Measurements from ENCODE around the gene AMZ1. TPM values are rescaled to one million over a fixed set of nuclear protein-coding genes. Genes with fewer than 3 reads are reported as not detected.

Gene AMZ1
- total RNA-seq, 1 experiment from 2014 or later: 0.74 TPM

DNA sequence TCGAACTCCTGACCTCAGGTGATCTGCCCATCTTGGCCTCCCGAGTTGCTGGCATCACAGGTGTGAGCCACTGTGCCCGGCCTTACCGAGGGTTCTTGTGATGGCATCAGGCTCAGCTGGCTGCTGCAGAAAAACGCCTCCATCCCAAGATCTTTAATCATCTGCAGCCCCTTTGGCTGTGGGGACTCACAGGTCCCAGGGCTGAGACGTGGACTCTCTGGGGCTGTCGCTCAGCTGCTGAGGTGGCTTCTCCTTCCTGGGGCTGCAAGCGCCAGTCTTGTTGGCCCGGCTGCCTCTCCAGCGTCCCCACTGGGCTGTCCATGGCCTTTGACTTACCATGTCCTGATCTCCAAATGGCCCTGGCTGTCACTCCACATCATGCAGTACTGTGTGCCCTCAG is 20.0 kb downstream of the AMZ1 start:
- TF ChIP-seq, protein P1, sequence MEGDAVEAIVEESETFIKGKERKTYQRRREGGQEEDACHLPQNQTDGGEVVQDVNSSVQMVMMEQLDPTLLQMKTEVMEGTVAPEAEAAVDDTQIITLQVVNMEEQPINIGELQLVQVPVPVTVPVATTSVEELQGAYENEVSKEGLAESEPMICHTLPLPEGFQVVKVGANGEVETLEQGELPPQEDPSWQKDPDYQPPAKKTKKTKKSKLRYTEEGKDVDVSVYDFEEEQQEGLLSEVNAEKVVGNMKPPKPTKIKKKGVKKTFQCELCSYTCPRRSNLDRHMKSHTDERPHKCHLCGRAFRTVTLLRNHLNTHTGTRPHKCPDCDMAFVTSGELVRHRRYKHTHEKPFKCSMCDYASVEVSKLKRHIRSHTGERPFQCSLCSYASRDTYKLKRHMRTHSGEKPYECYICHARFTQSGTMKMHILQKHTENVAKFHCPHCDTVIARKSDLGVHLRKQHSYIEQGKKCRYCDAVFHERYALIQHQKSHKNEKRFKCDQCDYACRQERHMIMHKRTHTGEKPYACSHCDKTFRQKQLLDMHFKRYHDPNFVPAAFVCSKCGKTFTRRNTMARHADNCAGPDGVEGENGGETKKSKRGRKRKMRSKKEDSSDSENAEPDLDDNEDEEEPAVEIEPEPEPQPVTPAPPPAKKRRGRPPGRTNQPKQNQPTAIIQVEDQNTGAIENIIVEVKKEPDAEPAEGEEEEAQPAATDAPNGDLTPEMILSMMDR (conservative IDR thresholded peaks at IDR 0.05): no peak
- Histone ChIP-seq H3K79me1 (ENCODE audit: insufficient read depth, low read depth, low read length, poor library complexity, severe bottlenecking) (no peaks in the 10 kb centered on the region), H3K23ac (ENCODE audit: insufficient read length, low read depth, low read length) (no peak overlapping the region), H3K9me3 (ENCODE audit: control insufficient read depth, low read depth, low read length) (no peaks in the 10 kb centered on the region), H2AFZ (ENCODE audit: low read length) (no peak overlapping the region), H3K9ac (ENCODE audit: extremely low read depth, insufficient read length, low read length) (no peak overlapping the region), H2AK5ac (ENCODE audit: insufficient read length, low read length) (no peak overlapping the region), H3T11ph (ENCODE audit: low read length) (no peak overlapping the region), H2BK5ac (ENCODE audit: insufficient read length, low read length) (no peak overlapping the region), H2BK20ac (ENCODE audit: low read depth, low read length, poor library complexity, severe bottlenecking) (no peak overlapping the region), H4K20me1 (ENCODE audit: control insufficient read depth, insufficient read depth, insufficient read length) (no peaks in the 10 kb centered on the region), H3K14ac (ENCODE audit: insufficient read depth, low read length) (no peak overlapping the region; the same call in 1 of the 2 replicates), H4K8ac (replicated peaks; ENCODE audit: insufficient read length, low read depth, low read length) (no peak overlapping the region), H3K18ac (ENCODE audit: insufficient read length, low read depth, low read length) (no peak overlapping the region), H4K5ac (ENCODE audit: insufficient read length, low read depth, low read length) (no peak overlapping the region), H3K27me3 (ENCODE audit: insufficient read depth, low read length) (no peaks in the 10 kb centered on the region), H3K23me2 (ENCODE audit: insufficient read length, low read depth, low read length, poor library complexity, severe bottlenecking) (no peaks in the 10 kb centered on the region), H3K56ac (ENCODE audit: insufficient read length, low read depth, low read length) (no peak overlapping the region), H3K79me2 (ENCODE audit: insufficient read depth, low read length) (no peaks in the 10 kb centered on the region), H2BK15ac (ENCODE audit: low read depth, low read length) (no peak overlapping the region), H3K4me2 (ENCODE audit: insufficient read depth, insufficient read length, low read length) (no peak overlapping the region), H3K27ac (ENCODE audit: insufficient read length, low read depth, low read length) (no peak overlapping the region), H3K4ac (ENCODE audit: low read depth, low read length) (no peak overlapping the region), H2BK120ac (ENCODE audit: low read depth, low read length, poor library complexity, severe bottlenecking) (no peak overlapping the region), H4K91ac (ENCODE audit: insufficient read length, low read depth, low read length) (no peak overlapping the region), H2BK12ac (ENCODE audit: insufficient read length, low read depth, low read length) (no peak overlapping the region), H3K4me1 (ENCODE audit: insufficient read depth, low read length) (no peaks in the 10 kb centered on the region)
- Mint-ChIP-seq H3K36me3 (ENCODE audit: insufficient read depth in 1 of 3, low read depth in 3 of 3) (peaks cover 3 to 5% (median 4%) of the 10 kb centered on the region in 3 experiments; a peak in 5 of 7 replicates), H3K4me1 (peaks cover 17 to 19% of the 10 kb centered on the region in 2 experiments), H3K27me3 (ENCODE audit: low read depth) (peaks cover 1% of the 10 kb centered on the region), H3K9me3 (no peaks in the 10 kb centered on the region; a peak in 1 of 5 replicates), H3K27ac (no peak overlapping the region), H3K4me3 (no peak overlapping the region)
- DNase-seq: no peak
- WGBS (ENCODE audit: extremely low coverage, insufficient read length, low lambda C conversion rate): no CpG with 5 or more reads among the region's 10 CpGs

All from H9 (cell line).